Caco-2 (cell line): ENCODE measurements around the gene CFAP119. TPM values are rescaled to one million over a fixed set of nuclear protein-coding genes. Genes with fewer than 3 reads are reported as not detected.
A peak's percentile ranks its signal among the peaks of the same experiment; 100 is the strongest.

Source experiments
- BruUV-seq: library from RNA; stranded (reverse); fragments of 400-500 nt; replicated peaks from 2 replicates; lab custom pipeline; 2021; lab: Mats Ljungman, UMichigan
- CTCF ChIA-PET: fragments of 300-600 bp; sonication (Branson Sonifier 250); formaldehyde crosslinking; loops from one replicate; lab custom pipeline; 2022; ENCODE audit warnings: antibody characterized with exemption; lab: Charles Lee
- POLR2A ChIA-PET: fragments of 300-600 bp; sonication (Branson Sonifier 250); formaldehyde crosslinking; loops from one replicate; lab custom pipeline; 2022; ENCODE audit warnings: antibody characterized with exemption; lab: Charles Lee
- DNase-seq, 2 experiments: peaks; one replicate each; pipeline versions ENCODE4 v3.0.0 to v3.0.0-alpha.2; 2020 to 2022
- H3K27me3 ChIP-seq: replicated peaks from 2 replicates; pipeline ENCODE4 v1.6.0; 2011; ENCODE audit warnings: low read length; ENCODE audit not compliant: control insufficient read depth, insufficient read depth
- H3K36me3 ChIP-seq: 2 replicates; pipeline ENCODE4 v1.5.1; 2011; ENCODE audit warnings: low read length; ENCODE audit not compliant: control insufficient read depth, insufficient read depth
- H3K4me1 ChIP-seq: fragments of 250-450 bp; sonication (Bioruptor Pico); 2 replicates; pipeline ENCODE4 v1.5.1; 2020; ENCODE audit warnings: mild to moderate bottlenecking
- H3K4me3 ChIP-seq: 2 replicates; pipeline ENCODE4 v1.5.1; 2011; ENCODE audit warnings: low read depth, mild to moderate bottlenecking, control low read depth, low read length
- H3K9me3 ChIP-seq: fragments of 250-450 bp; sonication (Bioruptor Pico); 2 replicates; pipeline ENCODE4 v1.5.1; 2020; ENCODE audit warnings: mild to moderate bottlenecking, moderate library complexity
- H3K27ac Mint-ChIP-seq: one replicate; pipeline ENCODE4 v1.8.0; 2022; ENCODE audit warnings: mixed read lengths; ENCODE audit not compliant: unreplicated experiment
- H3K27me3 Mint-ChIP-seq: one replicate; pipeline ENCODE4 v1.8.0; 2022; ENCODE audit warnings: mixed read lengths; ENCODE audit not compliant: insufficient read depth, unreplicated experiment
- H3K36me3 Mint-ChIP-seq: one replicate; pipeline ENCODE4 v1.8.0; 2022; ENCODE audit warnings: mild to moderate bottlenecking, mixed read lengths; ENCODE audit not compliant: insufficient read depth, unreplicated experiment
- H3K4me1 Mint-ChIP-seq: one replicate; pipeline ENCODE4 v1.8.0; 2022; ENCODE audit warnings: low read depth, mixed read lengths; ENCODE audit not compliant: unreplicated experiment
- H3K4me3 Mint-ChIP-seq: one replicate; pipeline ENCODE4 v1.8.0; 2022; ENCODE audit warnings: mild to moderate bottlenecking, moderate library complexity, mixed read lengths; ENCODE audit not compliant: unreplicated experiment
- H3K9me3 Mint-ChIP-seq: one replicate; pipeline ENCODE4 v1.8.0; 2022; ENCODE audit warnings: mixed read lengths; ENCODE audit not compliant: unreplicated experiment
- intact Hi-C: fragments of 100-400 bp; cut with micrococcal nuclease; formaldehyde crosslinking; loops from one replicate; pipeline ENCODE4 v1.10.0; 2022; ENCODE audit not compliant: unreplicated experiment
- total RNA-seq: library from RNA; stranded (reverse); gene quantifications from 2 replicates; pipeline ENCODE4 v1.2.3, GENCODE V29; 2022
- TF ChIP-seq, protein P1 (sequence below), 2 experiments: fragments of 200-600 bp in 1 of 2; IDR thresholded peaks; 1 replicate in 1 of 2; 2 replicates in 1 of 2; pipeline versions ENCODE4 v1.5.1 to v1.8.0; 2011 to 2022; ENCODE audit warnings: antibody characterized with exemption in 1 of 2, control low read depth in 1 of 2, inconsistent platforms in 1 of 2, low read depth in 1 of 2, low read length in 1 of 2, mild to moderate bottlenecking in 1 of 2, moderate library complexity in 1 of 2; ENCODE audit not compliant: insufficient read depth in 1 of 2, severe bottlenecking in 1 of 2, unreplicated experiment in 1 of 2

CFAP119 gene
- total RNA-seq, 1 experiment from 2014 or later = 4.0 TPM

- Histone ChIP-seq H3K4me1 (peaks cover 11% of the 10 kb centered on the region), H3K36me3 (no peaks in the 10 kb centered on the region; the same call in 1 of the 2 replicates), H3K9me3 (no peaks in the 10 kb centered on the region), H3K27me3 (no peaks in the 10 kb centered on the region), H3K4me3 (peak overlapping the region; percentile 49)
- intact Hi-C loops = loop anchor here (10.0 kb wide), 1 partner anchor 93 kb away; the partner anchor contains the start of genes FBRS and PRR14
- peaks cover 64% of the 10 kb centered on the region for H3K36me3 Mint-ChIP-seq
- peaks cover 21% of the 10 kb centered on the region for H3K4me1 Mint-ChIP-seq
- no peaks in the 10 kb centered on the region for H3K27me3 Mint-ChIP-seq
- peak overlapping the region; percentile 68 for H3K4me3 Mint-ChIP-seq
- ChIA-PET CTCF (interaction anchor here (0.8 to 1.1 kb wide), 2 partner anchors 30 to 67 kb away, joined by 5 to 6 read pairs; no protein-coding TSS in a partner anchor), POLR2A (interaction anchor here (1.0 to 2.5 kb wide), 4 partner anchors 11 to 92 kb away, joined by 3 to 10 read pairs (median 4); no protein-coding TSS in a partner anchor)
- BruUV-seq = no TSS peak
- no peaks in the 10 kb centered on the region for H3K9me3 Mint-ChIP-seq
- no peak for DNase-seq
- TF ChIP-seq, protein P1, sequence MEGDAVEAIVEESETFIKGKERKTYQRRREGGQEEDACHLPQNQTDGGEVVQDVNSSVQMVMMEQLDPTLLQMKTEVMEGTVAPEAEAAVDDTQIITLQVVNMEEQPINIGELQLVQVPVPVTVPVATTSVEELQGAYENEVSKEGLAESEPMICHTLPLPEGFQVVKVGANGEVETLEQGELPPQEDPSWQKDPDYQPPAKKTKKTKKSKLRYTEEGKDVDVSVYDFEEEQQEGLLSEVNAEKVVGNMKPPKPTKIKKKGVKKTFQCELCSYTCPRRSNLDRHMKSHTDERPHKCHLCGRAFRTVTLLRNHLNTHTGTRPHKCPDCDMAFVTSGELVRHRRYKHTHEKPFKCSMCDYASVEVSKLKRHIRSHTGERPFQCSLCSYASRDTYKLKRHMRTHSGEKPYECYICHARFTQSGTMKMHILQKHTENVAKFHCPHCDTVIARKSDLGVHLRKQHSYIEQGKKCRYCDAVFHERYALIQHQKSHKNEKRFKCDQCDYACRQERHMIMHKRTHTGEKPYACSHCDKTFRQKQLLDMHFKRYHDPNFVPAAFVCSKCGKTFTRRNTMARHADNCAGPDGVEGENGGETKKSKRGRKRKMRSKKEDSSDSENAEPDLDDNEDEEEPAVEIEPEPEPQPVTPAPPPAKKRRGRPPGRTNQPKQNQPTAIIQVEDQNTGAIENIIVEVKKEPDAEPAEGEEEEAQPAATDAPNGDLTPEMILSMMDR (IDR thresholded peaks at IDR 0.05; ENCODE audit: insufficient read depth in 1 of 2, low read depth in 1 of 2, low read length in 1 of 2, severe bottlenecking in 1 of 2, unreplicated experiment in 1 of 2) = no peak
- H3K27ac Mint-ChIP-seq = peak overlapping the region; percentile 64
These were observed 14.5 kb downstream of the CFAP119 start for GRCh38 chr16:30747331-30747730.

DNA sequence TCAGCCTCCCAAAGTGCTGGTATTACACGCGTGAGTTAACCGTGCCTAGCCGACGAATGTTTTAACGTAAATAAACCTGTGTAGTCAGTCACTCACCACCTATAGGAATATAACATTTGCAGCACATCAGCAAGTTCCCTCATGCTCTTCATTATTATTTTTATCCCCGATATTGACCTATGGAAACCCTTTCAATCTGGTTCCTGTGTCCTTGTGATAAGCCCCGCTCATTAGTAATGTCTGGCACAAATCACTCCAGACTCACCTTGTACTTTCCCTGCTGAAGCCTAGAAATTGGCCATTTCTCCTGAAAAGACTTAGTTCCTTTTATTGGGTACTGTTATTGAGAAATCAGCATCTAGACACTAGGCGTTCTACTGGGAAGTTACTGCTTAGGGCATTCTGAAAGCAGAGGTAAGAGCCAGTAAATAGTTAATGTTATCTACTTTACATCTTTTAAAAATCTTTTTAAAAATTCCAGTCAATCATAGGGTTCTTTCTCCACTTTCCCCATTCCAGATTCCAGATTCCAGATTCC lies 15.2 kb downstream of the CFAP119 start:
- Mint-ChIP-seq H3K27me3 (no peaks in the 10 kb centered on the region), H3K9me3 (no peaks in the 10 kb centered on the region), H3K36me3 (peaks cover 69% of the 10 kb centered on the region), H3K4me3 (no peak overlapping the region), H3K27ac (peak overlapping the region; percentile 71), H3K4me1 (peaks cover 27% of the 10 kb centered on the region)
- CTCF ChIA-PET = no interaction called here
- H3K4me3 ChIP-seq = no peak overlapping the region
- intact Hi-C loops = loop anchor here (10.0 kb wide), 1 partner anchor 92 kb away; the partner anchor contains the start of genes FBRS and PRR14
- TF ChIP-seq, protein P1 (IDR thresholded peaks at IDR 0.05; ENCODE audit: insufficient read depth in 1 of 2, low read depth in 1 of 2, low read length in 1 of 2, severe bottlenecking in 1 of 2, unreplicated experiment in 1 of 2) = no peak
- H3K9me3 ChIP-seq = no peaks in the 10 kb centered on the region
- no peak for DNase-seq
- H3K36me3 ChIP-seq = peaks cover 2% of the 10 kb centered on the region
- POLR2A ChIA-PET = interaction anchor here (2.5 kb wide), 1 partner anchor 28 kb away, joined by 10 read pairs; no protein-coding TSS in a partner anchor
- H3K27me3 ChIP-seq = no peaks in the 10 kb centered on the region
- no TSS peak for BruUV-seq
- H3K4me1 ChIP-seq = peaks cover 14% of the 10 kb centered on the region

- no peaks in the 10 kb centered on the region for H3K27me3 ChIP-seq
- H3K9me3 ChIP-seq = no peaks in the 10 kb centered on the region
- CTCF ChIA-PET = no interaction called here
- TF ChIP-seq, protein P1 (IDR thresholded peaks at IDR 0.05; ENCODE audit: insufficient read depth in 1 of 2, low read depth in 1 of 2, low read length in 1 of 2, severe bottlenecking in 1 of 2, unreplicated experiment in 1 of 2) = no peak
- Mint-ChIP-seq H3K4me1 (peaks cover 43% of the 10 kb centered on the region), H3K9me3 (no peaks in the 10 kb centered on the region), H3K27me3 (no peaks in the 10 kb centered on the region), H3K4me3 (no peak overlapping the region), H3K27ac (peak overlapping the region; percentile 16), H3K36me3 (peaks cover 68% of the 10 kb centered on the region)
- peaks cover 31% of the 10 kb centered on the region for H3K4me1 ChIP-seq
- DNase-seq = no peak
- H3K4me3 ChIP-seq = no peak overlapping the region
- peaks cover 2% of the 10 kb centered on the region for H3K36me3 ChIP-seq
- POLR2A ChIA-PET = no interaction called here
- intact Hi-C loops = loop anchor here (10.0 kb wide), 1 partner anchor 90 kb away; the partner anchor contains the start of genes FBRS and PRR14
- BruUV-seq = no TSS peak
These were observed 16.8 kb downstream of the CFAP119 start for GRCh38 chr16:30745082-30745481.
